ENCODE results near the gene LPP.

The LPP gene

GRCh38 chr3:188349933-188350332 is 196.0 kb downstream of the LPP start:
- TF ChIP-seq SIN3A (IDR thresholded peaks at IDR 0.05; ENCODE audit: borderline replicate concordance, insufficient read depth, low read length) (no peak), POLR2AphosphoS5 (IDR thresholded peaks at IDR 0.05; ENCODE audit: low read depth, low read length) (no peak), FOXP2 (optimal IDR thresholded peaks at IDR 0.05; ENCODE audit: borderline replicate concordance, extremely low read depth, extremely low read length, insufficient read depth) (no peak), REST (IDR thresholded peaks at IDR 0.05; ENCODE audit: insufficient read depth in 1 of 2, low read depth in 2 of 2, low read length in 2 of 2) (no peak), TAF1 (IDR thresholded peaks at IDR 0.05; ENCODE audit: borderline replicate concordance, insufficient read depth, low read length) (no peak)

- TF ChIP-seq POLR2AphosphoS5 (IDR thresholded peaks at IDR 0.05; ENCODE audit: low read depth, low read length) = no peak
- TF ChIP-seq SIN3A (IDR thresholded peaks at IDR 0.05; ENCODE audit: borderline replicate concordance, insufficient read depth, low read length) = no peak
- no peak for TF ChIP-seq FOXP2 (optimal IDR thresholded peaks at IDR 0.05; ENCODE audit: borderline replicate concordance, extremely low read depth, extremely low read length, insufficient read depth)
- no peak for TF ChIP-seq TAF1 (IDR thresholded peaks at IDR 0.05; ENCODE audit: borderline replicate concordance, insufficient read depth, low read length)
- no peak for TF ChIP-seq REST (IDR thresholded peaks at IDR 0.05; ENCODE audit: insufficient read depth in 1 of 2, low read depth in 2 of 2, low read length in 2 of 2)
These were observed 197.0 kb downstream of the LPP start for GRCh38 chr3:188350961-188351360.

- TF ChIP-seq POLR2AphosphoS5 (IDR thresholded peaks at IDR 0.05; ENCODE audit: low read depth, low read length) = no peak
These were observed 197.7 kb downstream of the LPP start for GRCh38 chr3:188351648-188352047.

GRCh38 chr3:188352196-188352927 is 198.4 kb downstream of the LPP start:
- TF ChIP-seq POLR2AphosphoS5 (IDR thresholded peaks at IDR 0.05; ENCODE audit: low read depth, low read length) = no peak
- TF ChIP-seq TAF1 (IDR thresholded peaks at IDR 0.05; ENCODE audit: borderline replicate concordance, insufficient read depth, low read length) = no peak
- TF ChIP-seq REST (IDR thresholded peaks at IDR 0.05; ENCODE audit: insufficient read depth in 1 of 2, low read depth in 2 of 2, low read length in 2 of 2) = no peak
- no peak for TF ChIP-seq FOXP2 (optimal IDR thresholded peaks at IDR 0.05; ENCODE audit: borderline replicate concordance, extremely low read depth, extremely low read length, insufficient read depth)
- TF ChIP-seq SIN3A (IDR thresholded peaks at IDR 0.05; ENCODE audit: borderline replicate concordance, insufficient read depth, low read length) = no peak

- TF ChIP-seq REST (IDR thresholded peaks at IDR 0.05; ENCODE audit: insufficient read depth in 1 of 2, low read depth in 2 of 2, low read length in 2 of 2) (no peak), SIN3A (IDR thresholded peaks at IDR 0.05; ENCODE audit: borderline replicate concordance, insufficient read depth, low read length) (no peak), POLR2AphosphoS5 (IDR thresholded peaks at IDR 0.05; ENCODE audit: low read depth, low read length) (no peak), TAF1 (IDR thresholded peaks at IDR 0.05; ENCODE audit: borderline replicate concordance, insufficient read depth, low read length) (no peak)
These were observed 199.5 kb downstream of the LPP start for GRCh38 chr3:188353426-188353825.
